Measurements from ENCODE around the gene KIAA1143. TPM values are rescaled to one million over a fixed set of nuclear protein-coding genes. Genes with fewer than 3 reads are reported as not detected.

Gene KIAA1143
- total and polyA plus RNA-seq, 2 of the 13 experiments (the other 11 are each of a cell fraction or from before 2014, with no cell fraction given): 9.9 to 27.2 TPM

DNA sequence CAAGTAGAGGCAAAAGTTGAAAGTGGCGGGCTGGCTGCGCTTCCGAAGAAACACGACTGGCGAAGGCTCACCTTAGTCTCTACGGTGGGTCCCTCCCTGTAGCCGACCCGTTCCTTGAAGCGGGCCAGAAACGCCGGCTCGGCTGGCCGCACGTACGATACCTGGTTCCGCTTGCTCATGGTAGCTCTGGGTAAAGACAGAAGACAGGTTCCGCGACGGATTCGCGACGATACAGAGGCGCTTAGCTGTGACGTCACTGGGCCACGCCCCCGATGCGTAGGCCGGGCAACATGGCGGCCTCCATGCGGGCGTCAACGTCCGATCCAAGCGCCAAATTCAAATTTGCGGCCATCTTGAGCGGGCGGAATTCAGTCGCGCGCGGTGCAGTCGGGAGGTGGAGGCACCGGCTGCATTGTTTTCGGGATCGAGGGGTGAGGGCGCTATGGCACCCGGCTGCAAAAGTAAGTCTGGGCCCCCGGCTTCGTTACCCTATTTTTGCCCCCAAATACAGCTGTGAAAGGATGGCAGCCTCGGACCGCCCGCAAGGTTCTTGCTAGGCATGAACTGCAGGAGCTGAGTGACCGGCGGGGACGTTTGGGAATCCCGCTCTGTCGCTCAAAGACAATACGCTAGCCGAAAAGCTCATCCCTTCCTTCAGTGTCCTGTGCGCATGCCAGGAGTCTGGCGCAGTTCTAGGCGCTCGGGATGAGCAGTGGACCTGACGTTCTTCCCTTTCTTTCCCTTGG, at the start of gene KIAA1143, which contains the start of gene KIF15 (continued):
- TF ChIP-seq ZNF557 (CRISPR knock-in tag; IDR thresholded peaks at IDR 0.05): no peak
- TF ChIP-seq MAZ (IDR thresholded peaks at IDR 0.05; ENCODE audit: borderline replicate concordance, low read depth, low read length): no peak
- peak; percentile 26 for TF ChIP-seq MAZ (CRISPR knock-in tag; IDR thresholded peaks at IDR 0.05; ENCODE audit: low read depth)
- TF ChIP-seq, protein P1, sequence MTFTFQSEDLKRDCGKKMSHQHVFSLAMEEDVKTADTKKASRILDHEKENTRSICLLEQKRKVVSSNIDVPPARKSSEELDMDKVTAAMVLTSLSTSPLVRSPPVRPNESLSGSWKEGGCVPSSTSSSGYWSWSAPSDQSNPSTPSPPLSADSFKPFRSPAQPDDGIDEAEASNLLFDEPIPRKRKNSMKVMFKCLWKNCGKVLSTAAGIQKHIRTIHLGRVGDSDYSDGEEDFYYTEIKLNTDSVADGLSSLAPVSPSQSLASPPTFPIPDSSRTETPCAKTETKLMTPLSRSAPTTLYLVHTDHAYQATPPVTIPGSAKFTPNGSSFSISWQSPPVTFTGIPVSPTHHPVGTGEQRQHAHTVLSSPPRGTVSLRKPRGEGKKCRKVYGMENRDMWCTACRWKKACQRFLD (CRISPR knock-in tag; IDR thresholded peaks at IDR 0.05; ENCODE audit: borderline replicate concordance): peak; percentile 45; the same call in 1 of the 2 replicates
- peak; percentile 66 for TF ChIP-seq ISL2 (CRISPR knock-in tag; IDR thresholded peaks at IDR 0.05)
- TF ChIP-seq SETDB1 (CRISPR knock-in tag; IDR thresholded peaks at IDR 0.05; ENCODE audit: borderline replicate concordance): no peak
- TF ChIP-seq NFE2L1 (CRISPR knock-in tag; IDR thresholded peaks at IDR 0.05; ENCODE audit: borderline replicate concordance): no peak; the same call in 1 of the 2 replicates
- peak; percentile 97 for TF ChIP-seq KAT8 (CRISPR knock-in tag; IDR thresholded peaks at IDR 0.05)
- peak; percentile 87; the same call in 1 of the 2 replicates for TF ChIP-seq MXD4 (CRISPR knock-in tag; IDR thresholded peaks at IDR 0.05)
- no peak for TF ChIP-seq ZNF841 (CRISPR knock-in tag; IDR thresholded peaks at IDR 0.05; ENCODE audit: borderline replicate concordance)
- peak; percentile 30; the same call in 1 of the 2 replicates for TF ChIP-seq ZNF264 (CRISPR knock-in tag; IDR thresholded peaks at IDR 0.05)
- TF ChIP-seq TEAD3 (CRISPR knock-in tag; optimal IDR thresholded peaks at IDR 0.05; ENCODE audit: borderline replicate concordance): peak; percentile 88
- TF ChIP-seq ZNF496 (CRISPR knock-in tag; IDR thresholded peaks at IDR 0.05; ENCODE audit: insufficient replicate concordance): no peak
- TF ChIP-seq TCF7 (IDR thresholded peaks at IDR 0.05; ENCODE audit: low read depth): no peak
- TF ChIP-seq, protein P2, sequence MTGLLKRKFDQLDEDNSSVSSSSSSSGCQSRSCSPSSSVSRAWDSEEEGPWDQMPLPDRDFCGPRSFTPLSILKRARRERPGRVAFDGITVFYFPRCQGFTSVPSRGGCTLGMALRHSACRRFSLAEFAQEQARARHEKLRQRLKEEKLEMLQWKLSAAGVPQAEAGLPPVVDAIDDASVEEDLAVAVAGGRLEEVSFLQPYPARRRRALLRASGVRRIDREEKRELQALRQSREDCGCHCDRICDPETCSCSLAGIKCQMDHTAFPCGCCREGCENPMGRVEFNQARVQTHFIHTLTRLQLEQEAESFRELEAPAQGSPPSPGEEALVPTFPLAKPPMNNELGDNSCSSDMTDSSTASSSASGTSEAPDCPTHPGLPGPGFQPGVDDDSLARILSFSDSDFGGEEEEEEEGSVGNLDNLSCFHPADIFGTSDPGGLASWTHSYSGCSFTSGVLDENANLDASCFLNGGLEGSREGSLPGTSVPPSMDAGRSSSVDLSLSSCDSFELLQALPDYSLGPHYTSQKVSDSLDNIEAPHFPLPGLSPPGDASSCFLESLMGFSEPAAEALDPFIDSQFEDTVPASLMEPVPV (CRISPR knock-in tag; IDR thresholded peaks at IDR 0.05): peak; percentile 85
- TF ChIP-seq BORCS8-MEF2B (CRISPR knock-in tag; IDR thresholded peaks at IDR 0.05): peak; percentile 95
- peak; percentile 91; the same call in 1 of the 2 replicates for TF ChIP-seq KLF12 (CRISPR knock-in tag; IDR thresholded peaks at IDR 0.05; ENCODE audit: borderline replicate concordance)
- TF ChIP-seq MAFK (conservative IDR thresholded peaks at IDR 0.05 in 1 of 2, IDR thresholded peaks at IDR 0.05 in 1 of 2; ENCODE audit: low read length in 2 of 2): no peak
- 0 out of 2 replicates have a peak, but pooled peaks have one; percentile 38 for TF ChIP-seq NFIC (IDR thresholded peaks at IDR 0.05; ENCODE audit: low read length)
- TF ChIP-seq, protein P3, sequence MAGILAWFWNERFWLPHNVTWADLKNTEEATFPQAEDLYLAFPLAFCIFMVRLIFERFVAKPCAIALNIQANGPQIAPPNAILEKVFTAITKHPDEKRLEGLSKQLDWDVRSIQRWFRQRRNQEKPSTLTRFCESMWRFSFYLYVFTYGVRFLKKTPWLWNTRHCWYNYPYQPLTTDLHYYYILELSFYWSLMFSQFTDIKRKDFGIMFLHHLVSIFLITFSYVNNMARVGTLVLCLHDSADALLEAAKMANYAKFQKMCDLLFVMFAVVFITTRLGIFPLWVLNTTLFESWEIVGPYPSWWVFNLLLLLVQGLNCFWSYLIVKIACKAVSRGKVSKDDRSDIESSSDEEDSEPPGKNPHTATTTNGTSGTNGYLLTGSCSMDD (CRISPR knock-in tag; IDR thresholded peaks at IDR 0.05): no peak
- TF ChIP-seq PAWR (CRISPR knock-in tag; IDR thresholded peaks at IDR 0.05; ENCODE audit: borderline replicate concordance): no peak
- peak; percentile 85; the same call in 1 of the 2 replicates for TF ChIP-seq WIZ (CRISPR knock-in tag; IDR thresholded peaks at IDR 0.05)
- TF ChIP-seq ZNF670 (CRISPR knock-in tag; IDR thresholded peaks at IDR 0.05; ENCODE audit: borderline replicate concordance): 0 out of 2 replicates have a peak, but pooled peaks have one; percentile 72
- no peak for TF ChIP-seq HMGA1 (CRISPR knock-in tag; conservative IDR thresholded peaks at IDR 0.05)
- peak; percentile 85; the same call in 1 of the 2 replicates for TF ChIP-seq ZNF329 (CRISPR knock-in tag; IDR thresholded peaks at IDR 0.05; ENCODE audit: low read depth)
- no peak for TF ChIP-seq ZNF207 (IDR thresholded peaks at IDR 0.05; ENCODE audit: borderline replicate concordance)
- peak; percentile 67 for TF ChIP-seq PITX1 (CRISPR knock-in tag; IDR thresholded peaks at IDR 0.05)
- TF ChIP-seq NFYC (CRISPR knock-in tag; IDR thresholded peaks at IDR 0.05): peak; percentile 54

All from HepG2 (cell line).